Brain microvascular endothelial cell (primary cell): ENCODE measurements around the gene FBLN1.

ENCODE experiments used
- DNase-seq: peaks from one replicate; pipeline ENCODE4 v3.0.0-alpha.2; 2020
- H3K27ac ChIP-seq: fragments of 250-450 bp; sonication (Bioruptor Pico); 2 replicates; pipeline ENCODE4 v1.5.1; 2020; ENCODE audit warnings: mild to moderate bottlenecking, moderate library complexity
- H3K27me3 ChIP-seq: fragments of 250-450 bp; sonication (Bioruptor Pico); replicated peaks from 2 replicates; pipeline ENCODE4 v1.5.1; 2020; ENCODE audit warnings: mild to moderate bottlenecking
- H3K36me3 ChIP-seq: fragments of 250-450 bp; sonication (Bioruptor Pico); replicated peaks from 2 replicates; pipeline ENCODE4 v1.5.1; 2020; ENCODE audit warnings: mild to moderate bottlenecking
- H3K4me3 ChIP-seq: 2 replicates; pipeline ENCODE4 v1.5.1; 2011; ENCODE audit warnings: low read depth, mild to moderate bottlenecking, control low read depth, low read length, moderate library complexity
- CTCF ChIP-seq: IDR thresholded peaks from 2 replicates; pipeline ENCODE4 v1.5.1; 2011; ENCODE audit warnings: low read depth, mild to moderate bottlenecking, moderate library complexity, low read length, control low read depth, inconsistent platforms; ENCODE audit errors: missing control alignments
- in situ Hi-C: cut with HindIII; loops from 2 replicates; pipeline ENCODE4 v1.10.0; 2017; ENCODE audit warnings: low sequenced_read_pairs, low pct_ligation_motif_present

Gene FBLN1

DNA sequence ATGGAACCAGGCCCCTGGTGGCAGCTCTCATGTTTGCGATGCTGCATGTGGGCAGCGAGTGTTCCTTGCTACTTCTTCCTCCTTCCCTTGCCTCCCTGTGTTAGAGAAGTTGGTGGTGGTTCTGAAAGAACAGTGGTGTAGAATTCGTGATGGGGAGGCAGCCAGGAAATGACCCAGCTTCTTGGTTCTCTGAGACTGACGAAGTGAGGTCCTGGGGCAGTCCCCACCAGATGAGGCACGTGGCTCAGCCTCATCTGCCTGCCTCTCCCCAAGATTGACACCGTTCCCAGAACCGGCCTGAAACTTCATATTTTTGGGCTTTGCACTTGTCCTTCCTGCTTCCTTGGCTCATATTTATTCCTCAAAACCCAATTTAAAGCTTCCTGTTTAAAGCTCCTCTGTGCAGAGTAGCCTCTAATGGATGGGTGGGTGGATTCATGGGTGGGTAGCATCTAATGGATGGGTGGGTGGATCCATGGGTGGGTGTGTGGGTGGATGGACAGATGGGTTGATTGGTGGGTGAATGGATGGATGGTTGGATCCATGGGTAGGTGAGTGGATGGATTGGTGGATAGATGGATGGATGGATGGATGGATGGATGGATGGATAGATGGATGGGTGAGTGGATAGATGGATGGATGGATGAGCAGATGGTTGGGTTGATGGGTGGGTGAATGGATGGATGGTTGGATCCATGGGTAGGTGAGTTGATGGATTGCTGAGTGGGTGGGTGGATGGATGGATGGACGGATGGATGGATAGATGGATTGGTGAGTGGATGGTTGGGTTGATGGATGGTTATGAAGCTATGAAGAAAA lies 91.6 kb downstream of the FBLN1 start:
- Histone ChIP-seq H3K36me3 (no peaks in the 10 kb centered on the region), H3K27ac (no peak overlapping the region), H3K4me3 (no peak overlapping the region), H3K27me3 (no peaks in the 10 kb centered on the region)
- in situ Hi-C loops: no loop called here
- no peak for DNase-seq
- TF ChIP-seq CTCF: no peak

GRCh38 chr22:45597460-45598192 lies 94.9 kb downstream of the FBLN1 start:
- DNase-seq: no peak
- Histone ChIP-seq H3K36me3 (no peaks in the 10 kb centered on the region), H3K4me3 (no peak overlapping the region), H3K27me3 (no peaks in the 10 kb centered on the region), H3K27ac (no peak overlapping the region)
- TF ChIP-seq CTCF: no peak
- in situ Hi-C loops: no loop called here

- TF ChIP-seq CTCF: no peak
Measured at GRCh38 chr22:45598596-45599217, 96.0 kb downstream of the FBLN1 start.

DNA sequence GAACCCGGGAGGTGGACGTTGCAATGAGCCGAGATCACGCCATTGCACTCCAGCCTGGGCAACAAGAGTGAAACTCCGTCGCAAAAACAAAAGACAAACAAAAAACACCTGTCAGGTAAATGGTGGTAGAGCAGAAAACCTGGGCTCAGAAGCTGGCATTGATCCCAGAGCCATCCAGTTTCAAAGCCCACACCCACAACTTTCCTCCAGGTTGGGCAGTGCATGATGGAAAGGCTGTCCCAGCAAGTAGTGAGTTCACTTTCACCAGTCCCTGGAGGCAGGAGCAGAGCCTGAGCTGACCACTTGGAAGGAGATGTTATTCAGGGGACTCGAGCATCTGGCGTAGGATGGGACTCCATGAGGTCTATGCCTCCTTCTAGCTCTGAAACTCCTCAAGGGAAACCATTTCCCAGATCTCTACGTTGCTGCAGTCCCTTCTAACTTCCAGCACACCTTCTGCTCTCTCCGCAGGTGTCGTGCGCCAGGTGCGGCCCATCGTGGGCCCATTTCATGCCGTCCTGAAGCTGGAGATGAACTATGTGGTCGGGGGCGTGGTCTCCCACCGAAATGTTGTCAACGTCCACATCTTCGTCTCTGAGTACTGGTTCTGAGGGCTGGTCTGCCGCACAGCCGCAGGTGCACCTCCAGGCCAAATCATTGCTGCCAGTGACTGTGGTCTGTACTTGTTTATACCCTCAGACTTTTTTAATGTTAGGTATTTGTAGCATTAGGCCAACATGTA lies 97.3 kb downstream of the FBLN1 start:
- Histone ChIP-seq H3K27me3 (no peaks in the 10 kb centered on the region), H3K36me3 (no peaks in the 10 kb centered on the region), H3K4me3 (no peak overlapping the region), H3K27ac (no peak overlapping the region)
- TF ChIP-seq CTCF: no peak
- in situ Hi-C loops: no loop called here
- no peak for DNase-seq

More at GRCh38 chr22:45598596-45599217, 96.0 kb downstream of the FBLN1 start:
- Histone ChIP-seq H3K27ac (no peak overlapping the region), H3K4me3 (no peak overlapping the region), H3K36me3 (no peaks in the 10 kb centered on the region), H3K27me3 (no peaks in the 10 kb centered on the region)
- DNase-seq: no peak
- in situ Hi-C loops: no loop called here

DNA sequence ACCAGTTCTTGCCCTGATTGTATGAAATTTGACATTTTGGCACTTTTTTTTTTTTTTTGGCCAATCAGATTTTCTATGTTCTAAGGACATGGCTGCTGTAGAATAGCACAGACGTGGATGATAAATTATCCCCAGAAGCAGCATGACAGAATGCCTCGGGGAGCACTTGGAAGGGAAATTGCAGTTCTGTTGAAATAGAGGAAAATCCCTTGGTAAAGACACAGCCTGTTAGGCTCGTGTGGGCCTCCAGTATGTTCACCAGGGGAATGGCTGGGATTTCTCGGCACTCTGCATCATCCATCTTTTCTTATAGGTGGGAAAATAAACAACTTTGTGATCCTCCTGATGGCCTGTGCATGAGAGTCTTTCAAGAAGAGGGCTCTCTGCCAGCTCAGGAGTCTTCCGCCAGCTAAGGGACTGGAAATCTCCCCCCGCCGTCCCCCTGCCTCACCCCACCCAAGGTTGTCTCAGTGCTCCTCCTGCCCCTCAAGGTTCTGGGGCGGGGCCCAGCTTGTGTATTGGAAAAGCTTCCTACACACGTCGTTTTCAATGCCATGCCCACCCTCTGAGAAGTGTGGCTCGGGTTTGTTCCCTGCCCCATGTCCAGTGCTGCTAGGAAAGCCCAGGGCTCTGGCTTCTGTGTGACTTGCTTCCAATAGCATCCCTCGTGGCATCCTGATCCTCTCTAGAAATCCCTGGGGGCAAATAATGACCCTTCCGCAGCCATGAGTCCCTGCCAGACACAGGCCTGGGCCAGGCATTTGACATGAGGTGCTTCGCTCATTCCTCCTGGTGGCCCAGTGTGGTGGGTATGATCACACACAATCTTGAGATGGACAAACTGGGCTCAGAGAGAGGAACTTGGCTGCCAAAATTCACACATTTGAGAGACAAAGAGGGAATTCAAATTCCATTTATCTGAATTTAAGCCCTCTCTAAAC lies 98.4 kb downstream of the FBLN1 start:
- no peak for DNase-seq
- no peaks in the 10 kb centered on the region for H3K36me3 ChIP-seq
- TF ChIP-seq CTCF: no peak
- H3K4me3 ChIP-seq: no peak overlapping the region
- in situ Hi-C loops: no loop called here
- H3K27ac ChIP-seq: no peak overlapping the region
- H3K27me3 ChIP-seq: no peaks in the 10 kb centered on the region
